ENCODE measurements around the gene RCSD1.

The RCSD1 gene

DNA sequence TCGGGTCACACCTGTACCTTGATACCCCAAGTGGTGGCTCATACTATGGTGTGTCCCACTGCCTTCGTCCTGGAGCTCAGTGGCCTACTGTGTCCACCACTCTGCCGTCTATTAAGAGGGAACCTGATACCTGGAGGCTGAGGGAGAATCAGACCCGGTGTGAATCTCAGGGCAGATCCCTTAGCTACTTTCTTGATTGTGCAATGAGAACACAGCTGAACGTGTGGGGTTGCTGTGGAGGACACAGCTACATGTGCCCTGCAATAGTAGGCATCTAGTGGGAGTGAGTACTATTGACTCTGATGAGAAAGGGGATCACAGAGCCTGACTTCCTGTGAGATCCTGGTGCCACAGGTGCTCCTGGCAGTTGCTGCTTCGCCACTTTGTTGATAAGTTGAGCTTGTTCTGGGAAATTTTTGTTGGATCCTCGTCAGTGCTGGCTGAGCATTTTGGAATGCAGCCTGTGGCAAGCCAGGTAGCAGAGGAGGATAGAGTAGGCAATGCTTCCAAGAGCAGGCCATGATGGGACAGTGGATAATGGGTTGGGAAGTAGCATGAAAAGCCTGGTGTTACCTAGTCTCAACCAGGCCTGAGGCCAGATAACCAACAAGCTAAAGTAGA lies 63.5 kb downstream of the RCSD1 start:
- Histone ChIP-seq H3K4me1 (ENCODE audit: control insufficient read depth, insufficient read depth, low read length, poor library complexity, severe bottlenecking) (peaks cover 6% of the 10 kb centered on the region), H3K36me3 (ENCODE audit: control insufficient read depth, insufficient read depth, low read length) (peaks cover 48% of the 10 kb centered on the region), H3K9me3 (ENCODE audit: control insufficient read depth, low read length) (no peaks in the 10 kb centered on the region), H3K4me3 (ENCODE audit: extremely low read depth, insufficient read depth, low read length, poor library complexity, severe bottlenecking) (no peak overlapping the region), H3K27ac (ENCODE audit: low read depth, low read length, severe bottlenecking) (no peak overlapping the region)
- 94 to 100% methylated on average over 7 of the region's 7 CpGs for WGBS, 2 experiments (ENCODE audit: insufficient coverage in 2 of 2)

DNA sequence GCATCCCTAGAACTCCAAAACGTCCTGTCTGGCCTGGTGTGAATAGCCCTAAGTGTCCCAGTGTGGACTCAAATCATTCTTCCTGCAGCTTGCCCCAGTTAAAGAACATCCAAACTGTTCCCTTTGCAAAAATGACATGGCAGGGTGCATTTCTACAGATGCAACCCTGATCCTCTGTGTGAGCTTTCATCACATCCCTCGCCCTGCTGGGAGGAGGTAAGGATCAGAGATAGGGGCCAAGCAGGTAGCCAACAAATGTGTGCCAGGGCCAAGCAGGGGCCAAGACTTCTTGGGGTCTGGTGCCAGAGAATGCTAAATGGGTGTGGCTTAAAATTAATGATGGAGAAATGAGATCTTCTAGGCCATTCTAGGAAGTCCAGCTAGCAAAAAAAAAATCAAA lies 64.7 kb downstream of the RCSD1 start:
- no peak overlapping the region for H3K27ac ChIP-seq (ENCODE audit: low read depth, low read length, severe bottlenecking)
- no peaks in the 10 kb centered on the region for H3K9me3 ChIP-seq (ENCODE audit: control insufficient read depth, low read length)
- no peak overlapping the region for H3K4me3 ChIP-seq (ENCODE audit: extremely low read depth, insufficient read depth, low read length, poor library complexity, severe bottlenecking)
- WGBS, 2 experiments (ENCODE audit: insufficient coverage in 2 of 2): 94 to 97% methylated on average over 2 of the region's 2 CpGs
- peaks cover 58% of the 10 kb centered on the region for H3K36me3 ChIP-seq (ENCODE audit: control insufficient read depth, insufficient read depth, low read length)
- H3K4me1 ChIP-seq (ENCODE audit: control insufficient read depth, insufficient read depth, low read length, poor library complexity, severe bottlenecking): peaks cover 2% of the 10 kb centered on the region

DNA sequence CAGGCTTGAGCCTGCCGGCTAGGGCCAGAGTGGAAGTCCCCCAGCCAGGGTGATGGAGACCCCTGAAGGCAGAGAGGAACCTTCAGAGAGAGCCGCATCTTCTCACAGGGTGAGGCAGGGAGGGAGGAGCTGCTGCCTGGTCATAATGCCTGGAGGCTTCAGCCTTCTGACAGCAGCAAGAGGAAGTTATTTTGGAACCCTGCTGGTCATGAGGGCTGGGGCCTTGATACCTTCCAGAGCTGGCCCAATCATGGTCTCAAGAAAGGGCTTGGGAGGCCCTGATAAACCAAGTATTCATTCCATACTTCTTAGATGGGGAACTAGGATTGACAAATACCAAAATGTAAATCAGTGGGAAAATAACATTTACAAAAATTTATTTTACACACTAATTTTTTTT lies 65.1 kb downstream of the RCSD1 start:
- no peaks in the 10 kb centered on the region for H3K4me1 ChIP-seq (ENCODE audit: control insufficient read depth, insufficient read depth, low read length, poor library complexity, severe bottlenecking)
- H3K36me3 ChIP-seq (ENCODE audit: control insufficient read depth, insufficient read depth, low read length): peaks cover 61% of the 10 kb centered on the region
- 50 to 72% methylated on average over 2 of the region's 2 CpGs for WGBS, 2 experiments (ENCODE audit: insufficient coverage in 2 of 2)
- no peaks in the 10 kb centered on the region for H3K9me3 ChIP-seq (ENCODE audit: control insufficient read depth, low read length)
- H3K27ac ChIP-seq (ENCODE audit: low read depth, low read length, severe bottlenecking): no peak overlapping the region
- no peak overlapping the region for H3K4me3 ChIP-seq (ENCODE audit: extremely low read depth, insufficient read depth, low read length, poor library complexity, severe bottlenecking)

DNA sequence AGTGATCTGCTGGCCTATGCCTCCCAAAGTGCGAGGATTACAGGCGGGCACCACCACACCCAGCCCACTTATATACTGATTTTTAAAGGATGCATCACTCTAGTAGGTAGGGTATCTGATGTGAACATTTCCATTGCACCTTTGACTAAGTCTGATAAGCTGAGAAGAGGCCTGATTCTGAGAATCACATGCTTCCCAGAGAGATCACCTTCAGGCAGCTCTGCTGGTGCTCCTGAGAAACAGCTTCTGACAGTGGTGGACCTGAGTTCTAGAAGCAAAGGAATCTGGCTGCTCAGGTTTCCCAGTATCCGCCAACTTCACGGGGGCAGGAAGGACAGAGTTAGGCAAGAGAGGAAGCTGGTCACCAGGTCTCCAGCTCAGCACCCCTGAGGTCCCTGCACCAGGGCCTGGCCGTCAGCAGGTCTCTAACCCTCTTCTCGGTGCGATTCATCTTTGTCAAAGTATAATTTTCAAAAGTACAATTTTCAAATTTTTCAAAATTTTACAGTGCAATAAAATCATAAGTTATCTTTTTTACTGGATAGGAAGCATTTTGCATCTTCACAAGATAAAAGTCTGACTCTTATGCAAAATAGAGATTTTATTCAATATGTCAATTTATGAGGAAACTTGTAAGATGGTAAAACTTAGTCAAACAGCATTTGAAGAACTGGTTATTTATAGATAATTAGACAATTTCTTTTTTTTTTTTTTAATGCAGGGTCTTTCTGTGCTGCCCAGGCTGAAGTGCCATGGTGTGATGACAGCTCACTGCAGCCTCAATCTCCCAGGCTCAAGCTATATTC lies 65.9 kb downstream of the RCSD1 start:
- peaks cover 4% of the 10 kb centered on the region for H3K4me1 ChIP-seq (ENCODE audit: control insufficient read depth, insufficient read depth, low read length, poor library complexity, severe bottlenecking)
- WGBS, 2 experiments (ENCODE audit: insufficient coverage in 2 of 2): 79 to 92% methylated on average over 2 to 4 of the region's 7 CpGs
- no peak overlapping the region for H3K27ac ChIP-seq (ENCODE audit: low read depth, low read length, severe bottlenecking)
- peaks cover 62% of the 10 kb centered on the region for H3K36me3 ChIP-seq (ENCODE audit: control insufficient read depth, insufficient read depth, low read length)
- no peak overlapping the region for H3K4me3 ChIP-seq (ENCODE audit: extremely low read depth, insufficient read depth, low read length, poor library complexity, severe bottlenecking)
- no peaks in the 10 kb centered on the region for H3K9me3 ChIP-seq (ENCODE audit: control insufficient read depth, low read length)

DNA sequence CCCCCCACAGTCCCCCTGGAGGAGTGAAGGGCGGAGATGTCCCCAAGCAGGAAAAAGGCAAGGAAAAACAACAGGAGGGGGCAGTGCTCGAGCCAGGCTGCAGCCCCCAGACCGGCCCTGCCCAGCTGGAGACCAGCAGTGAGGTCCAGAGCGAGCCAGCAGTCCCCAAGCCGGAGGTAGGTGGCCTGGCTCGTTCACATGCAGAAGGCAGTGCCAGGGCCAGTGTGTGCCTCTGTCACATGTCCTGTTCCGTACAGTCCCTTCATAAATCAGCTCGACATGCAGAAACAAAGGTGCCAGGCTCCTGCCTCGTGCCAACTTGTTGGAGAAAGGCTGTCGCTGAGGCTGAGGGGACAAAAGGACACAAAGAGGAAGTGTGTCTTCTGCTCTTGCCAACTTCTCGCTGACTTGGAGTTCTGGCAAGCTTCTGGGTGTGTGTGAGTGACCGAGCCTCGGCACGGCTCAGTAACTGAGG lies 67.7 kb downstream of the RCSD1 start:
- Histone ChIP-seq H3K9me3 (ENCODE audit: control insufficient read depth, low read length) (no peaks in the 10 kb centered on the region), H3K36me3 (ENCODE audit: control insufficient read depth, insufficient read depth, low read length) (peaks cover 56% of the 10 kb centered on the region), H3K4me1 (ENCODE audit: control insufficient read depth, insufficient read depth, low read length, poor library complexity, severe bottlenecking) (peaks cover 5% of the 10 kb centered on the region), H3K27ac (ENCODE audit: low read depth, low read length, severe bottlenecking) (no peak overlapping the region), H3K4me3 (ENCODE audit: extremely low read depth, insufficient read depth, low read length, poor library complexity, severe bottlenecking) (no peak overlapping the region)
- 75 to 80% methylated on average over 13 to 14 of the region's 14 CpGs for WGBS, 2 experiments (ENCODE audit: insufficient coverage in 2 of 2)

DNA sequence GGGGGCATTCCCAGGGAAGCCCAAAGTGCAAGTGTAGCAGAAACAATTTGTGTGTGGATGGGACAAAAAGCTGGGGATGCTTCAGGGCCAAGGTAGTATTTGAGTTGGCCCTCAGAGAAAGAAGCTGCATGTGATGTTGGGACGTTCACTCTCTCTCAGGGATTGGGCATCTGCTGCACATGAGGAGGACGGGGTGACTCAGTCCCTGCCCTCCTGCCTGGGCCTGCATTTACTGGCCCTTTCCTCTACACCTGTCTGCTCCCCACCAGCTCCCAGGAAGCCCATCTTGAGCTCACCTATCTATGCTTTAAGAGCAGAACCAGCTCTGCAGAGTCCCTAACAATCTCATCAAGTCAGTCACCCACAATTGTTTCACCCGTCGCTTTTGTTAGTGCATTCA lies 68.3 kb downstream of the RCSD1 start:
- Histone ChIP-seq H3K27ac (ENCODE audit: low read depth, low read length, severe bottlenecking) (no peak overlapping the region), H3K4me1 (ENCODE audit: control insufficient read depth, insufficient read depth, low read length, poor library complexity, severe bottlenecking) (peaks cover 5% of the 10 kb centered on the region), H3K36me3 (ENCODE audit: control insufficient read depth, insufficient read depth, low read length) (peaks cover 56% of the 10 kb centered on the region), H3K9me3 (ENCODE audit: control insufficient read depth, low read length) (no peaks in the 10 kb centered on the region), H3K4me3 (ENCODE audit: extremely low read depth, insufficient read depth, low read length, poor library complexity, severe bottlenecking) (no peak overlapping the region)
- 67 to 71% methylated on average over 2 to 3 of the region's 4 CpGs for WGBS, 2 experiments (ENCODE audit: insufficient coverage in 2 of 2)

DNA sequence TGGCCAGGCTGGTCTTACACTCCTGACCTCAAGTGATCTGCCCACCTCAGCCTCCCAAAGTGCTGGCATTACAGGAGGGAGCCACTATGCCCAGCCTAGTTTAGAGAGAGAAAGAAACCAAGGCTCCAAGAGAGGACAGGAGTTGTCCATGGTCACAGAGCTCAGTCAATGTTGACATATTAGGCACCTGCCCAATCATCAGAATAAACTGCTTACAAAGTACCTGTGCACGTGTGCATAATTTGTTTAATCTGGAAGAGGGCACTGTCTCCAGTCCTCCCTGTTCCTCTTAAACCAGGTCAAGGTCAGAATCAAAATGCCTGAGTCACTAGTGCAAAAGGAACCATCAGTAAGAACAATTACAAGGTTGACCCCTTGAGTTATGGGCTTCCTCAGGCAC lies 71.5 kb downstream of the RCSD1 start:
- Histone ChIP-seq H3K36me3 (ENCODE audit: control insufficient read depth, insufficient read depth, low read length) (peaks cover 36% of the 10 kb centered on the region), H3K4me1 (ENCODE audit: control insufficient read depth, insufficient read depth, low read length, poor library complexity, severe bottlenecking) (peaks cover 22% of the 10 kb centered on the region), H3K27ac (ENCODE audit: low read depth, low read length, severe bottlenecking) (no peak overlapping the region), H3K9me3 (ENCODE audit: control insufficient read depth, low read length) (no peaks in the 10 kb centered on the region), H3K4me3 (ENCODE audit: extremely low read depth, insufficient read depth, low read length, poor library complexity, severe bottlenecking) (no peak overlapping the region)
- 80 to 100% methylated on average over 1 of the region's 1 CpG for WGBS, 2 experiments (ENCODE audit: insufficient coverage in 2 of 2)

DNA sequence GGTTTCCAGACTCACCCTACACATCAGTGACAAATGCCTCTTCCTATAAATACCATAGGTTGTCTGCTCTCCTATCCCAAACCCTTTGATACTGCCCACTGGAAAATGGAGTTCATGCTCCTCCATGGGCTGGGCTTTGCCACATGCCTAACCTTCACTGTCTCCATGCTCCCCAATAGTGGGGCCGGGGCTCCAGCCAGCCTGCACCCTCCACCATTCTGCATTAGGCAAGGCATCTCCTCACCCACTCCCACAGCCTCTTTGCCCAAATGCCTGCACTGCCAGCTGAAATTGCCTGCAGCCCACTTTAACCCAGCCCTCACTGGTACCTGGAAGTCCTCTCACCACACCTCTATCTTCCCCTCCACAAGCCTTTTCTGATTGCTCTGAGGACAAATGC lies 73.5 kb downstream of the RCSD1 start:
- 83 to 88% methylated on average over 1 of the region's 1 CpG for WGBS, 2 experiments (ENCODE audit: insufficient coverage in 2 of 2)

DNA sequence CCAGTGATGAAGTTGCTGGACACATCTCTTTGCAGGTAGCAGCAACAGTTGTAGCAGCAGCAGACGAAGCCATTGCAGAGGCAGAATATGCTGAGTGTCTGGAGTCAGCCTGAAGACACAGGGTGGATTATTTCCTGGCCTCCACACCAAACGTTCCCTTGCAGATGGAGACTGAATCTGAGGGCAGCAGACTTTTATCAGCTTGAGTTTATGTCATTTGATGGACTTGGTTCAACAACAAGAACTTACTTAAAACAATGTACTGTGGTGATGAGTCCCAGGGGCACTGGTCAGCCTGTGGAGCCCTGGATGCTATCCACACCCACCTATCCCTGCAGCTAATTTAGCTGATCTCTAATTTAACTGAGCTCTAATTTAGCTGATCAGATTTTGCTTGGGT lies 74.7 kb downstream of the RCSD1 start:
- Histone ChIP-seq H3K4me1 (ENCODE audit: control insufficient read depth, insufficient read depth, low read length, poor library complexity, severe bottlenecking) (peaks cover 27% of the 10 kb centered on the region), H3K4me3 (ENCODE audit: extremely low read depth, insufficient read depth, low read length, poor library complexity, severe bottlenecking) (no peak overlapping the region), H3K36me3 (ENCODE audit: control insufficient read depth, insufficient read depth, low read length) (peaks cover 10% of the 10 kb centered on the region), H3K27ac (ENCODE audit: low read depth, low read length, severe bottlenecking) (no peak overlapping the region), H3K9me3 (ENCODE audit: control insufficient read depth, low read length) (no peaks in the 10 kb centered on the region)
- 62 to 80% methylated on average over 2 of the region's 2 CpGs for WGBS, 2 experiments (ENCODE audit: insufficient coverage in 2 of 2)

More for the DNA sequence above, 73.5 kb downstream of the RCSD1 start:
- Histone ChIP-seq H3K36me3 (ENCODE audit: control insufficient read depth, insufficient read depth, low read length) (peaks cover 19% of the 10 kb centered on the region), H3K4me1 (ENCODE audit: control insufficient read depth, insufficient read depth, low read length, poor library complexity, severe bottlenecking) (peaks cover 27% of the 10 kb centered on the region), H3K4me3 (ENCODE audit: extremely low read depth, insufficient read depth, low read length, poor library complexity, severe bottlenecking) (no peak overlapping the region), H3K27ac (ENCODE audit: low read depth, low read length, severe bottlenecking) (no peak overlapping the region), H3K9me3 (ENCODE audit: control insufficient read depth, low read length) (no peaks in the 10 kb centered on the region)

DNA sequence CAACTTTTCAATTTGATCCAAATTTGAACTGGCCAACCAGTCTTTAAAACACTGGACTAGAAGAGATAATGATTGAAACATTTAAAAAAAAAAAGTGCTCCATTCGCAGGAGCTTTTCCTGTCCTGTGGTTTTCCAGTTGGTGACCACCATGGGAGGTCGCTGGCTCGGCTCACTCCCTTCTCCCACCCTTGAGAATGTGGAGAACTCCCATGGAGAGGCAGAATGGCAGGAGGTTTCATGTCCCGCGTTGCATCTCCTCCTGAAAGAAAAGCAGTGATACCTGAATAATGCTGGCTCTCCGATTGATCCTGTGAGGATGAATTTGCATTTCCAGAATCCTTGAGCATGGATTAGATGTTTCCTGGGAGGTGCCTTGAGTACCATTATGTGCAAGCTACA lies 75.2 kb downstream of the RCSD1 start:
- H3K4me1 ChIP-seq (ENCODE audit: control insufficient read depth, insufficient read depth, low read length, poor library complexity, severe bottlenecking): peaks cover 27% of the 10 kb centered on the region
- H3K27ac ChIP-seq (ENCODE audit: low read depth, low read length, severe bottlenecking): no peak overlapping the region
- H3K36me3 ChIP-seq (ENCODE audit: control insufficient read depth, insufficient read depth, low read length): peaks cover 7% of the 10 kb centered on the region
- H3K9me3 ChIP-seq (ENCODE audit: control insufficient read depth, low read length): no peaks in the 10 kb centered on the region
- 0 to 8% methylated on average over 1 to 2 of the region's 6 CpGs for WGBS, 2 experiments (ENCODE audit: insufficient coverage in 2 of 2)
- no peak overlapping the region for H3K4me3 ChIP-seq (ENCODE audit: extremely low read depth, insufficient read depth, low read length, poor library complexity, severe bottlenecking)

DNA sequence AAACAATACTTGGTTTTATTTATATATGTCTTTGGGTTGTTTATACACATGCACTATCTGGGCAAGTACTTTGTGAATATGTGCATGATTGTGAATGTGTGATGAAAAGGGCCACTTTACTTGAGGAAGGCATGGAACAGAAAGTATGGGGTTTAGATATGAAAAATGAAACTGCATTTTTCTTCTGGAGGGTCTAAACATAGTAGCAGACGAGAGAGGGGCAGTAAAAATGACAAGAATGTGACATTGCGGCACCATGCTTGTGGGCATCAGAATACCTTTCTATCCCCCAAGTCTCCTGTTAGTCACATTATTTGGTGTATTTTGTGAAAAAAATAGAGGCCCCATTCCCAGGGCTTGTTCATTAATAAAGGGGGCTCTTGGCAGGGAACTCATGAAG lies 76.3 kb downstream of the RCSD1 start:
- WGBS, 2 experiments (ENCODE audit: insufficient coverage in 2 of 2): 80 to 100% methylated on average over 1 of the region's 2 CpGs

More for the DNA sequence above, 76.3 kb downstream of the RCSD1 start:
- H3K4me3 ChIP-seq (ENCODE audit: extremely low read depth, insufficient read depth, low read length, poor library complexity, severe bottlenecking): no peak overlapping the region
- peaks cover 3% of the 10 kb centered on the region for H3K36me3 ChIP-seq (ENCODE audit: control insufficient read depth, insufficient read depth, low read length)
- no peak overlapping the region for H3K27ac ChIP-seq (ENCODE audit: low read depth, low read length, severe bottlenecking)
- no peaks in the 10 kb centered on the region for H3K9me3 ChIP-seq (ENCODE audit: control insufficient read depth, low read length)
- peaks cover 22% of the 10 kb centered on the region for H3K4me1 ChIP-seq (ENCODE audit: control insufficient read depth, insufficient read depth, low read length, poor library complexity, severe bottlenecking)
